Neuron (in vitro differentiated cells): ENCODE data around the gene MTMR2.

Source experiments
- H2AFZ ChIP-seq: one replicate; pipeline ENCODE4 v1.6.1; 2013; ENCODE audit warnings: low read depth, mild to moderate bottlenecking, inconsistent platforms, low read length, moderate library complexity
- H3K27me3 ChIP-seq: one replicate; pipeline ENCODE4 v1.6.1; 2013; ENCODE audit warnings: low read length; ENCODE audit not compliant: insufficient read depth
- H3K36me3 ChIP-seq: one replicate; pipeline ENCODE4 v1.6.1; 2013; ENCODE audit warnings: low read length; ENCODE audit not compliant: insufficient read depth
- H3K4me1 ChIP-seq: one replicate; pipeline ENCODE4 v1.6.1; 2013; ENCODE audit warnings: low read length; ENCODE audit not compliant: insufficient read depth
- H3K4me3 ChIP-seq: 2 replicates; pipeline ENCODE4 v1.5.1; 2013; ENCODE audit warnings: mild to moderate bottlenecking, low read length, moderate library complexity
- H3K9me3 ChIP-seq: one replicate; pipeline ENCODE4 v1.6.1; 2013; ENCODE audit warnings: low read length

The MTMR2 gene

GRCh38 chr11:95923728-95924413, at the start of gene MTMR2:
TSS of gene MTMR2 (minus strand) at chr11:95924107. CDS start at chr11:95923954, 153 bp downstream.
- H3K4me1 ChIP-seq = peaks cover 20% of the 10 kb centered on the region
- H3K9me3 ChIP-seq = no peaks in the 10 kb centered on the region
- H2AFZ ChIP-seq = peak within 1 kb of the TSS; percentile 68
- peak within 1 kb of the TSS; percentile 69 for H3K4me3 ChIP-seq
- H3K27me3 ChIP-seq = no peaks in the 10 kb centered on the region
- H3K36me3 ChIP-seq = no peaks in the 10 kb centered on the region

- no peaks in the 10 kb centered on the region for H3K9me3 ChIP-seq
- no peaks in the 10 kb centered on the region for H3K27me3 ChIP-seq
- H2AFZ ChIP-seq = no peak overlapping the region
- H3K4me3 ChIP-seq = no peak overlapping the region
- H3K36me3 ChIP-seq = no peaks in the 10 kb centered on the region
- H3K4me1 ChIP-seq = no peaks in the 10 kb centered on the region
These were observed 48.2 kb upstream of the MTMR2 start for GRCh38 chr11:95972060-95972459.

DNA sequence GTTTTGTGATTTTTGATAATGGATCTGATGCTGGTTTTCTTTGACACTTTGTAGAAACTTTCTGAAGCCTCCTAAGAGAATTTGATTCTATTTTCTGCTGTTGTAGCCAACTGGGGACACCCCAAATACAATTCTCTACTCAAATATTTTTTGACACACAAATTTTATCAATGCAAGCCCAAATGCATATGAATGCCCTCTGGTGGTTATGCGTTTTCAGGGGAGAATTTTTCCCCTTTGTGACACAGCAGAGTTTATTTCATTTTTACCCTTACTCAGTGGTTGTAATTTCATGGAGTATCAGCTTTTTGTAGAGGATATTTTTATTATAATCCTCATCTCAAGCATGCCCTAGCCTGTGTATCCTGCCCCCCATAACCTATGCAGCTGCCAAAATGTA, 44.7 kb upstream of the MTMR2 start:
- H3K4me1 ChIP-seq = no peaks in the 10 kb centered on the region
- H3K27me3 ChIP-seq = no peaks in the 10 kb centered on the region
- H3K9me3 ChIP-seq = no peaks in the 10 kb centered on the region
- no peak overlapping the region for H2AFZ ChIP-seq
- H3K4me3 ChIP-seq = no peak overlapping the region
- no peaks in the 10 kb centered on the region for H3K36me3 ChIP-seq

- Histone ChIP-seq H3K27me3 (no peaks in the 10 kb centered on the region), H3K9me3 (no peaks in the 10 kb centered on the region), H3K4me3 (no peak overlapping the region), H2AFZ (no peak overlapping the region), H3K4me1 (no peaks in the 10 kb centered on the region), H3K36me3 (no peaks in the 10 kb centered on the region)
These were observed 40.4 kb upstream of the MTMR2 start for GRCh38 chr11:95964281-95964680.

GRCh38 chr11:95961758-95962157, 37.9 kb upstream of the MTMR2 start:
- Histone ChIP-seq H3K4me1 (no peaks in the 10 kb centered on the region), H2AFZ (no peak overlapping the region), H3K4me3 (no peak overlapping the region), H3K36me3 (no peaks in the 10 kb centered on the region), H3K9me3 (no peaks in the 10 kb centered on the region), H3K27me3 (no peaks in the 10 kb centered on the region)

DNA sequence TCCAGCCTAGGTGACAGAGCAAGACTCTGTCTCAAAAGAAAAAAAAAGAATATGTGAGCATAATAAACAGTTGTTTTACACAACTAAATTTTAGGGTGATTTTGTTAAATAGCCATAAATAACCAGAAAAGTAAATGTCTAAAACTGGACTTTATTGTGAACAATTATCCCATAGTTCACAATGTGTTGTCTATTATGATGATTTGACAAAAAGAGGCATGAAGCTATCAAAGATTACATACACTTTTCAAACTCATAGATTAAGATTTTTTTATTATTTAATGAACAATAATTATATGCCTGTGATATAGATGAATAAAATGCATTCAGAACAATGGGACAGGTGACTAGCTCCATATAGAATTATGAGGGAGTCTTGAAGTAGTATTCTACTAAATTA, 27.0 kb upstream of the MTMR2 start:
- H3K9me3 ChIP-seq = peaks cover 8% of the 10 kb centered on the region
- H3K4me1 ChIP-seq = no peaks in the 10 kb centered on the region
- no peak overlapping the region for H2AFZ ChIP-seq
- H3K36me3 ChIP-seq = no peaks in the 10 kb centered on the region
- no peaks in the 10 kb centered on the region for H3K27me3 ChIP-seq
- H3K4me3 ChIP-seq = no peak overlapping the region

DNA sequence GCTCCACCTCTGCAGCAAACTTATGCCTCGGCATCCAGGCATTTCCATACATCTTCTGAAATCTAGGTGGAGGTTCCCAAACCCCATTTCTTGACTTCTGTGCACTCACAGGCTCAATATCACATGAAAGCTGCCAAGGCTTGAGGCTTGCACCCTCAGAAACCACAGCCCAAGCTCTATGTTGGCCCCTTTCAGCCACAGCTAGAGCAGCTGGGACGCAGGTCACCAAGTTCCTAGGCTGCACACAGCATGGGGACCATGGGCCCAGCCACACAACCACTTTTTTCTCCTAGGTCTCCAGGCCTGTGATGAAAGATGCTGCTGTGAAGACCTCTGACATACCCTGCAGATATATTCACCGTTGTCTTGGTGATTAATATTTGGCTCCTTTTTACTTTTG, 24.7 kb upstream of the MTMR2 start:
- Histone ChIP-seq H3K4me1 (no peaks in the 10 kb centered on the region), H2AFZ (no peak overlapping the region), H3K4me3 (no peak overlapping the region), H3K36me3 (no peaks in the 10 kb centered on the region), H3K9me3 (peaks cover 14% of the 10 kb centered on the region), H3K27me3 (no peaks in the 10 kb centered on the region)

GRCh38 chr11:95944623-95945022, 20.7 kb upstream of the MTMR2 start:
- H2AFZ ChIP-seq = no peak overlapping the region
- H3K36me3 ChIP-seq = no peaks in the 10 kb centered on the region
- H3K27me3 ChIP-seq = no peaks in the 10 kb centered on the region
- no peak overlapping the region for H3K4me3 ChIP-seq
- H3K9me3 ChIP-seq = peaks cover 14% of the 10 kb centered on the region
- no peaks in the 10 kb centered on the region for H3K4me1 ChIP-seq

- Histone ChIP-seq H2AFZ (no peak overlapping the region), H3K36me3 (no peaks in the 10 kb centered on the region), H3K4me1 (no peaks in the 10 kb centered on the region), H3K27me3 (no peaks in the 10 kb centered on the region), H3K4me3 (no peak overlapping the region), H3K9me3 (peaks cover 12% of the 10 kb centered on the region)
These were observed 19.6 kb upstream of the MTMR2 start for GRCh38 chr11:95943546-95943945.

GRCh38 chr11:95939091-95939490, 15.2 kb upstream of the MTMR2 start:
- H2AFZ ChIP-seq = no peak overlapping the region
- no peaks in the 10 kb centered on the region for H3K9me3 ChIP-seq
- peaks cover 4% of the 10 kb centered on the region for H3K4me1 ChIP-seq
- no peaks in the 10 kb centered on the region for H3K36me3 ChIP-seq
- no peak overlapping the region for H3K4me3 ChIP-seq
- no peaks in the 10 kb centered on the region for H3K27me3 ChIP-seq

DNA sequence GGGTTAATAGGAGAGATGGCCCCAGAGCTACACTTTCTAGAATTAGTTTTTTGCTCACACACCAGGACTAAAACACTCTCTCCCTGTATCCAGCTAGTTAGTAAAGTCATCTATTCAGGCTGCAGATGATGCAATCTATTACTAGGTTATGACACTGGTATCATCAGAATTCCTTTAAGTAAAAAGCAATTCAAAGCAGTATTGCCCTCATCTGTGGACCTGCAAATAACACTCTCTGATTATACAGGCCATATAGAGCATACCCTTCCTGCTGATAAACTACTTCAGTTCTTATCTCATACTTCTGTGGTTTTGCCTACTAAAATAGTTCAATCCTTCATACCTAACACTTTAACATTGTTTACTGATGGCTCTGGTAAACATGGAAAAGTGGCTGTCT, 13.5 kb upstream of the MTMR2 start:
- H3K9me3 ChIP-seq = no peaks in the 10 kb centered on the region

GRCh38 chr11:95933594-95933993, 9.7 kb upstream of the MTMR2 start:
- H3K4me3 ChIP-seq = no peak overlapping the region
- H3K9me3 ChIP-seq = no peaks in the 10 kb centered on the region
- H3K27me3 ChIP-seq = no peaks in the 10 kb centered on the region
- no peak overlapping the region for H2AFZ ChIP-seq
- peaks cover 4% of the 10 kb centered on the region for H3K4me1 ChIP-seq
- no peaks in the 10 kb centered on the region for H3K36me3 ChIP-seq

More for the DNA sequence above, 13.5 kb upstream of the MTMR2 start:
- peaks cover 4% of the 10 kb centered on the region for H3K4me1 ChIP-seq
- H2AFZ ChIP-seq = no peak overlapping the region
- H3K36me3 ChIP-seq = no peaks in the 10 kb centered on the region
- H3K4me3 ChIP-seq = no peak overlapping the region
- H3K27me3 ChIP-seq = no peaks in the 10 kb centered on the region

DNA sequence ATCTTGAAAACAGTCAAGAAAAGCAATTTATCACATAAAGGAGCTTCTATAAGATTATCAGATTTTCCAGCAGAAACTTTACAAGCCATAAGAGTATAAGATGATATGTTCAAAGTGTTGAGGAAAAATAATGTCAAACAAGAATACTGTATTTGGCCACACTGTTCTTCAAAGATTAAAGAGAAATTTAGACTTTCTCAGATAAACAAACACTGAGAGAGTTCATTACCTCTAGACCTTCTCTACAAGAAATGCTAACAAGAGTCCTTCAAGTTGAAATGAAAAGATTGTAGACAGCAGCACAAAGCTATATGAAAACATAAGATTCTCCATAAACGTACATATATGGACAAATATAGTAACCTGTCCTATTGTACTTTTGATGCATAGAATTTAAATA, 8.0 kb upstream of the MTMR2 start:
- Histone ChIP-seq H3K4me1 (peaks cover 4% of the 10 kb centered on the region), H3K36me3 (no peaks in the 10 kb centered on the region), H3K4me3 (no peak overlapping the region), H3K9me3 (no peaks in the 10 kb centered on the region), H3K27me3 (no peaks in the 10 kb centered on the region), H2AFZ (no peak overlapping the region)

- no peak overlapping the region for H3K4me3 ChIP-seq
- H2AFZ ChIP-seq = no peak overlapping the region
- H3K4me1 ChIP-seq = peaks cover 4% of the 10 kb centered on the region
- no peaks in the 10 kb centered on the region for H3K9me3 ChIP-seq
- H3K27me3 ChIP-seq = no peaks in the 10 kb centered on the region
- H3K36me3 ChIP-seq = no peaks in the 10 kb centered on the region
These were observed 7.0 kb upstream of the MTMR2 start for GRCh38 chr11:95930948-95931347.
